ENCODE measurements around the gene ABHD17C. TPM values are rescaled to one million over a fixed set of nuclear protein-coding genes. Genes with fewer than 3 reads are reported as not detected.

ABHD17C gene
- total and polyA plus RNA-seq, 2 experiments from 2014 or later: 11.3 to 23.8 TPM

GRCh38 chr15:80785335-80785734 lies 90.2 kb downstream of the ABHD17C start:
- Mint-ChIP-seq H3K27me3 (ENCODE audit: insufficient read depth, low read depth, poor library complexity) (peaks cover 12% of the 10 kb centered on the region), H3K4me3 (no peak overlapping the region)
- TF ChIP-seq STAT1 (IDR thresholded peaks at IDR 0.05; ENCODE audit: unreplicated experiment): no peak
- TF ChIP-seq JUNB (IDR thresholded peaks at IDR 0.05; ENCODE audit: unreplicated experiment): no peak
- no peak for TF ChIP-seq NANOG (IDR thresholded peaks at IDR 0.05; ENCODE audit: borderline replicate concordance)
- TF ChIP-seq ZNF114 (CRISPR knock-in tag; IDR thresholded peaks at IDR 0.05): no peak
- no peak for TF ChIP-seq ZNF331 (CRISPR knock-in tag; IDR thresholded peaks at IDR 0.05; ENCODE audit: low read depth)
- no peak for TF ChIP-seq CREB1 (CRISPR knock-in tag; IDR thresholded peaks at IDR 0.05; ENCODE audit: low read depth)
- TF ChIP-seq, protein P1, sequence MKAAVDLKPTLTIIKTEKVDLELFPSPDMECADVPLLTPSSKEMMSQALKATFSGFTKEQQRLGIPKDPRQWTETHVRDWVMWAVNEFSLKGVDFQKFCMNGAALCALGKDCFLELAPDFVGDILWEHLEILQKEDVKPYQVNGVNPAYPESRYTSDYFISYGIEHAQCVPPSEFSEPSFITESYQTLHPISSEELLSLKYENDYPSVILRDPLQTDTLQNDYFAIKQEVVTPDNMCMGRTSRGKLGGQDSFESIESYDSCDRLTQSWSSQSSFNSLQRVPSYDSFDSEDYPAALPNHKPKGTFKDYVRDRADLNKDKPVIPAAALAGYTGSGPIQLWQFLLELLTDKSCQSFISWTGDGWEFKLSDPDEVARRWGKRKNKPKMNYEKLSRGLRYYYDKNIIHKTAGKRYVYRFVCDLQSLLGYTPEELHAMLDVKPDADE (IDR thresholded peaks at IDR 0.05): no peak

DNA sequence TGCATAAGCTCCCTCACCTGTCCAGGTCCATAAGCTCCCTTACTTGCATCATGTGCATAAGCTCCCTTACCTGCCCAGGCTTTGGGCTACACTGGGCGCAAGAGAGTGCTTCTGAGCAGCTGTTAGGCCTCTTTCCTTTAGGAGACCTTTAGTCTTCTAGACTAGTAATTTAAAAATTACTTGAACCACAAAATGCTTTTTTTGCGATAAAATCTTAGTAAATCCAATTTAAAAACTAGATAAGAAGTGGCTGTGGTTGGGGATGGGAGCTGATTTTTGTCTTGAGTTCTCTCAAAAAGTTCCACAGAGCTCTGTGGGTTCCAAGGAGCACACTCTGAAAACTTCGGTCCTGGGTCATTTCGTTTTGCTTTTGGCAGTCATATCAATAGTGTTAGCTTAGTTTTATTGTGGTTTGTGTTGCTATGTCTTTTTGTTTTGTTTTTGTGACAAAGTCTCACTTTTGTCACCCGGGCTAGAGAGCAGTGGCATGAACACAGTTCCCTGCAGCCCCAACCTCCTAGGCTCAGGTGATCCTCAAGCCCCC lies 90.8 kb downstream of the ABHD17C start:
- Mint-ChIP-seq H3K9me3 (no peaks in the 10 kb centered on the region), H3K4me3 (no peak overlapping the region), H3K36me3 (ENCODE audit: low read depth) (no peaks in the 10 kb centered on the region), H3K27ac (no peak overlapping the region), H3K4me1 (peaks cover 4% of the 10 kb centered on the region), H3K27me3 (ENCODE audit: insufficient read depth, low read depth, poor library complexity) (peaks cover 8% of the 10 kb centered on the region)
- Histone ChIP-seq H3K79me2 (replicated peaks; ENCODE audit: insufficient read depth) (no peaks in the 10 kb centered on the region), H3K27me3 (ENCODE audit: insufficient read depth) (peaks cover 14% of the 10 kb centered on the region), H2AFZ (peak overlapping the region; percentile 52; the same call in 1 of the 2 replicates), H3K4me1 (ENCODE audit: insufficient read depth) (no peaks in the 10 kb centered on the region), H3K4me3 (no peak overlapping the region), H3K4me2 (no peak overlapping the region), H3K27ac (ENCODE audit: low read depth) (no peak overlapping the region), H3K9me2 (ENCODE audit: insufficient read depth) (0 out of 2 replicates have a peak, but pooled peaks cover 4% of the 10 kb centered on the region), H3F3A (replicated peaks; ENCODE audit: low read depth) (no peaks in the 10 kb centered on the region), H3K36me3 (ENCODE audit: insufficient read depth) (no peaks in the 10 kb centered on the region), H4K20me1 (replicated peaks; ENCODE audit: insufficient read depth) (0 out of 2 replicates have a peak, but pooled peaks cover 3% of the 10 kb centered on the region)
- no peak for DNase-seq (ENCODE audit: low spot score)
- no peak for ATAC-seq
- TF ChIP-seq CTCF (conservative IDR thresholded peaks at IDR 0.05; ENCODE audit: low read depth in 2 of 2): no peak

More at GRCh38 chr15:80785335-80785734, 90.2 kb downstream of the ABHD17C start:
- Histone ChIP-seq H3K27me3 (ENCODE audit: insufficient read depth) (peaks cover 19% of the 10 kb centered on the region), H3K4me3 (no peak overlapping the region), H3K4me2 (no peak overlapping the region), H3K79me2 (replicated peaks; ENCODE audit: insufficient read depth) (no peaks in the 10 kb centered on the region), H3K4me1 (ENCODE audit: insufficient read depth) (no peaks in the 10 kb centered on the region), H2AFZ (no peak overlapping the region), H4K20me1 (replicated peaks; ENCODE audit: insufficient read depth) (0 out of 2 replicates have a peak, but pooled peaks cover 3% of the 10 kb centered on the region), H3K27ac (ENCODE audit: low read depth) (no peak overlapping the region), H3F3A (replicated peaks; ENCODE audit: low read depth) (no peaks in the 10 kb centered on the region), H3K36me3 (ENCODE audit: insufficient read depth) (no peaks in the 10 kb centered on the region), H3K9me2 (ENCODE audit: insufficient read depth) (no peaks in the 10 kb centered on the region)
- DNase-seq (ENCODE audit: low spot score) (no peak), ATAC-seq (no peak)
- no peaks in the 10 kb centered on the region for H3K9me3 Mint-ChIP-seq
- H3K4me1 Mint-ChIP-seq: peaks cover 5% of the 10 kb centered on the region
- no peaks in the 10 kb centered on the region for H3K36me3 Mint-ChIP-seq (ENCODE audit: low read depth)
- no peak overlapping the region for H3K27ac Mint-ChIP-seq
